Tongue (tissue), 2 donors: ENCODE measurements around the gene TTC14. TPM values are rescaled to one million over a fixed set of nuclear protein-coding genes. Genes with fewer than 3 reads are reported as not detected.
"Not testable (repeated sequence)": the region's sequence is repeated elsewhere in the genome, so short reads cannot be mapped to it uniquely, and the experiment has no call there.

ENCODE experiments used
- DNase-seq: peaks from one replicate; pipeline ENCODE4 v3.0.0-alpha.2; 2015
- total RNA-seq: library from RNA; depleted of rRNA; stranded (reverse); fragments of >200 nt; gene quantifications from one replicate; pipeline ENCODE4 v1.2.3, GENCODE V29; 2014

The TTC14 gene, protein sequence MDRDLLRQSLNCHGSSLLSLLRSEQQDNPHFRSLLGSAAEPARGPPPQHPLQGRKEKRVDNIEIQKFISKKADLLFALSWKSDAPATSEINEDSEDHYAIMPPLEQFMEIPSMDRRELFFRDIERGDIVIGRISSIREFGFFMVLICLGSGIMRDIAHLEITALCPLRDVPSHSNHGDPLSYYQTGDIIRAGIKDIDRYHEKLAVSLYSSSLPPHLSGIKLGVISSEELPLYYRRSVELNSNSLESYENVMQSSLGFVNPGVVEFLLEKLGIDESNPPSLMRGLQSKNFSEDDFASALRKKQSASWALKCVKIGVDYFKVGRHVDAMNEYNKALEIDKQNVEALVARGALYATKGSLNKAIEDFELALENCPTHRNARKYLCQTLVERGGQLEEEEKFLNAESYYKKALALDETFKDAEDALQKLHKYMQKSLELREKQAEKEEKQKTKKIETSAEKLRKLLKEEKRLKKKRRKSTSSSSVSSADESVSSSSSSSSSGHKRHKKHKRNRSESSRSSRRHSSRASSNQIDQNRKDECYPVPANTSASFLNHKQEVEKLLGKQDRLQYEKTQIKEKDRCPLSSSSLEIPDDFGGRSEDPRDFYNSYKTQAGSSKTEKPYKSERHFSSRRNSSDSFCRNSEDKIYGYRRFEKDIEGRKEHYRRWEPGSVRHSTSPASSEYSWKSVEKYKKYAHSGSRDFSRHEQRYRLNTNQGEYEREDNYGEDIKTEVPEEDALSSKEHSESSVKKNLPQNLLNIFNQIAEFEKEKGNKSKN
- 51.1 TPM for total RNA-seq

DNA sequence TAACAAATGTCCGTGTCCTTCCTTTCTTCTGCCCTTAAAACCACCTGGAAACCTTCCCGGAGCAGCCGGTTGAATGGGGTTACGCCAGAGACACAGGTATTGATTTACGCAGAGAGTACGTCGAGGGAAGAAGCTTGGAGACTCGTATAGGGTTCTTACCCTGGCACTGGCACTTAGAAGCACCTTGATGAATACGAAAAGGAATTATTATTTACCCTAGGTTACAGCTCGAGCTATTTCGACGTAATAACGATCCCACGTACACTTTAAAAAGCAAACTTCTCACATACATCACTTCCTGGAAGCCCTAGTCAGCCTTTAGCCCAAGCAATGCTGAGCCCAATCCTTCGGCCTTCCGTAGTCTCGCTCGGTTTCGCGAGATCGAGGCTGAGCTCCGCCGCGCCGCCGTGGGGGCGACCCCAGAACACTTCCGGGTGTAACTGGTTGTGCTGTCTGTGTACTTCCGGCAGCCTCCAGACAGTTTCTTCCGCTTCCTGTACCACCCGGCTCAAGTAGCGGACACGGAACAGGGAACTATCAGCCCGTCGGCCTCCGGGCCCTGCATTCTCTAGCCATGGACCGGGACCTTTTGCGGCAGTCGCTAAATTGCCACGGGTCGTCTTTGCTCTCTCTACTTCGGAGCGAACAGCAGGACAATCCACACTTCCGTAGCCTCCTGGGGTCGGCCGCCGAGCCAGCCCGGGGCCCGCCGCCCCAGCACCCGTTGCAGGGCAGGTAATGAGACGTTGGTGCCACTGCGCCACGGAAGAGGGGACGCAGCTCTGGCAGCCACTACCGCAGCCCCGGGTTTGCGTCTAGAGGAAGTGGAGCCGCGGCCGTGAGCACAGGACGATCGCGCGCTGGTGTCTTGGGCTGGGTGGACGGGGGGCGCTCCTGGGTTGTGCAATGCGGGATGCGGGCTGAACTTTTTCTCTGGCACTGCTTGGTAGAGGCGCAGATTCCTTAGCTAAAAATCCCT, at the start of gene TTC14:
TSS of gene TTC14 (plus strand) at position 476 of the 979 bp plus-strand sequence. CDS start at position 575, 99 bp downstream.
- DNase-seq: peak; percentile 96

DNA sequence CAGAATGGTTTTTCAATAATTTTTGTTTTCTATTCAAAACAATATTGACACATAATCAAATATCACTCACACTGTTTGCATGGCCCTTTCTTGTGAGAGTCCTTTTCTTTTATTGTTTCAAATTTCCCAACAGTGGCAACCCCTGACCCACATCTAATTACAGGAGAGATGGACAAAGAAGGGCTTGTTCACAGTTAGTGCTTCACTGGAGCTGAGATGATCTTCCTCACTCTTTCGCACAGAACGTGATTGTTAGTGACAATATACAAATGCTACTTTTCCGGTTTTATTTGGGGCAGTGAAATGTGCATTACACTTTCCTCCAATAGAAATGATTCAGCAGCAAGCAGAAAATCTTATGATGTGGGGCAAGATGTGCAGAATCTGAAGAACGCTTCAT, 38.6 kb upstream of the TTC14 start:
- DNase-seq: no peak

DNA sequence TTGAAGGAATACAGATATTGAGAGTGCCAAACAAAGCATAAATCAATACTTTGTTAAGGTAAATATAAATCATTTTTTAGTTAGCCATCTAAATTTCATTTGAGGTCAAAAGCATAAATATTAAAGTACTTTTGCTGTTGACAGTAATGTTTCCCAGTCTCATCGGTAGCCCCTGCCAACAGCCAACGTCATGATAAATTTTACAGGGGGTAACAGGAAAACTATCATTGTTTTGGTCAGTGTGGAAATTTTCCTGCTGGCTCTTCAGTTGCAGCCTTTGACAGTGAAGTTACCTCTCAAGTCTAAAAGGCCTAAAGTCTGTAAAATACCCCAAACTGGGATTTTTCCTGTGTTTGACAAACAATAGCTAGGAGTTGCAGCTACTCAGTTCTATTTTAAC, 37.3 kb upstream of the TTC14 start:
- no peak for DNase-seq

DNA sequence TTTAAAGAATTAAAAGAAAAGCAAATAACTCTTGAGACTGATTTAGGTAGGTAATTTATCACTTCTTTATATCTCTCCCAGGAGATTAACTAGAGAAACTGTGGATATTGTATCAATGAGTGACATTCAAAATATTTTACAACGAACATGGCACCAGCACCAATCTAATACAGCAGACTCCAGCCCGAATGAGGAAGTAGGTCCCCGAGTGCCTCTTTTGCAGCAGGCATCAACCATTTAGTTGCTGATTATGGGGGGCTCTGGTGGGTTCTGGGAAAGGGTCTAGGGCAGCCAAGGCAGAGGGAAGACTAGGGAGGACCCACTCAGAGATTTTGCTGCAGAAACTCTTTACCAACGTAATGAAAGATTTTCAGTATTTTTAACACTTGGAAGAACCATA, 31.7 kb upstream of the TTC14 start:
- DNase-seq: no peak

DNA sequence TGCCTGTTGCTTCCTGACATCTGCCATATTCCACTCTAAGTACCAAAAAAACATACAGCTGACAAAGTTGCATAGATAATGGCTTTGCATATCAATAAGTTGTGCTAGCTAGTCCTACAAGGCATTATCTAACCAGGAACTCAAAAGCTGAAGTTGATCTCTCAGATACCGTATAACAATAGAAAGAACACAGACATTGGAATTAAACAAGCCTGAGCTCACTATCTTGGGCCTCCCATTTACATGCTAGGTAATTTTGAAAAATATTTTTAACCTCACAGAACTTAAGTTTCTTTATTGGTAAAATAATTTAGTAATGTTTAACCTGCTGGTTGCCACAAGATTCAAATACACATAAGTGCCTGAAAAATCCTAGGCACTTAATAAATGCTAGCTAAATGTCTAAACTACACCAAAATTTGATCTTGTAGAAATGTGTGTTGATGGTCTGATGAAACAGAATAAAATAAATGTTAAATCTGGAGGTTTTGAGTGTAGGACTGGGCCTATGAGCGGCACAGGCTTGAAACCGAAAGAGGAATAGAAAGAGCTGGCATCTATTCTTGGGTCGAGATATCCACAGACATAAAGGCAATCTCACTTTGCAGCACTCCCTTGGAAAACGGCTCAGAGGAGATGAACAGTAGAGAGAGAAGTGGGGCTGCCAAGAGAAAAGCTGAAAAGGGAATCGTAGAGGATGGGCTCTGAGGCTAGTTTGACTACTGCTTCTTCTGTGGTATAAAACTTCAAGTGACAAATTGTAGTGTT, 29.9 kb upstream of the TTC14 start:
- no peak for DNase-seq

DNA sequence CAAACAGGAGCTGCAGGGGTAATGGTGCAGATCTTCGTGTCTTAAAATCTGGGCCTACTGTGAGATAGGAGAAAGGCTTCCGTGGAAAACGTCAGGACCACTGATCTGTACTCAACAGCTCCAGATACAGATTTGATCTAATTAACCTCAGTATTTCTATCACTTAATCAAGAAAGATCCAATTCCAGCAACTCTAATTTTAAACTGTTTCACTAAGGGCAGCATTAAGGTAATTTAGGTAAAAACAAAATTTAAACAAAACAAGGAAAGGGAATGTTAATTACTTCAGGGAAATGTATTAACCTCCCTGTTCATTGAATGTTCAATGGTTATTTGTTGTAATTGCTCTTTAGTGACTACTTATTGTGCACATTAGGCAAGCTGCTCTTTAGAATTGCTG, 26.4 kb upstream of the TTC14 start:
- no peak for DNase-seq

DNA sequence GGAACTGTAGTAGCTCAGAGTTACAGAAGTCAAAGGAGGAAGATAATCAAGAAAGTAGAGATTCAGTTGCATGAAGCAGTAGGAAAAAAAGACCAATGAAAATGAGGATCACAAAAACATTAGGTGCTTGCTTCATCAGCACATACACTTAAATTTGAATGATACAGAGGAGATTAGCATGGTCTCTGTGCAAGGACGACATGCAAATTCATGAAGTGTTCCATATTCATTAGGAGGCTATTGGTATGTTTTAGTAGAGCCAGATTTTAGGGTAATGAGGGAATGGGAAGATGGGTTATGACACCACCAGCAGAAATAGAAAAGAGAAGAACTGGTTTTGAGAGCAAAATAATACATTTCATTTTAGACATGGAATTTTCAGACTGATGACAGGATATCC, 21.0 kb upstream of the TTC14 start:
- DNase-seq: no peak

DNA sequence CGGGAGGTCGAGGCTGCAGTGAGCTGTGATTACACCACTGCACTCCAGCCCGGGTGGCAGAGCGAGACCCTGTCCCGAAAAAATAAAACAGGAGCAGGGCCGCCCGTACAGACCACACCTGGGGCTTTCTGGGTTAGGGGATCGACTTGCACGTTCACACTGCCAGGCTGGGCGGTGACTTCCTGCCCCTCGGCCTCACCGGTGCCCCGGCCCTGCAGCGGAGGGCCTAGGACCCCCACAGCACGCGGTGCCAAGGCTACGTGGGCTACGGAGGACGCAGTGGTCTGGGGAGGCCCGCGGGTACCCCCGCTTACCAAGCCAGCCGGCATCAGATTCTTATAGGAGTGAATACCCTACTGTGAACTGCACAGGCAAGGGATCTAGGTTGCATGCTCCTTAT, 11.6 kb upstream of the TTC14 start:
- no peak for DNase-seq

DNA sequence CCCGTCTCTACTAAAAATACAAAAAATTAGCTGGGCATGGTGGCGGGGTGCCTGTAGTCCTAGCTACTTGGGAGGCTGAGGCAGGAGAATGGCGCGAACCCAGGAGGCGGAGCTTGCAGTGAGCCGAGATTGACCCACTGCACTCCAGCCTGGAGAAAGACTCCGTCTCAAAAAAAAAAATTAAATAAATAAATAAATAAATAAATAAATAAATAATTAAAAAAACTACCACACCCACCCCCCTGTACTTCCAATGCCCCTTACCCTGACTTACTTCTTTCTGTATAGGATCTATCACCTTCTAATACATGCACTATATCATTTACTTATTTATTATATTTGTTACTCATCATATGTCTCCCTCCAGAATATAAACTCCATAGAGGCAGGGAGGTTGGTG, 8.3 kb upstream of the TTC14 start:
- DNase-seq: not testable (repeated sequence)

DNA sequence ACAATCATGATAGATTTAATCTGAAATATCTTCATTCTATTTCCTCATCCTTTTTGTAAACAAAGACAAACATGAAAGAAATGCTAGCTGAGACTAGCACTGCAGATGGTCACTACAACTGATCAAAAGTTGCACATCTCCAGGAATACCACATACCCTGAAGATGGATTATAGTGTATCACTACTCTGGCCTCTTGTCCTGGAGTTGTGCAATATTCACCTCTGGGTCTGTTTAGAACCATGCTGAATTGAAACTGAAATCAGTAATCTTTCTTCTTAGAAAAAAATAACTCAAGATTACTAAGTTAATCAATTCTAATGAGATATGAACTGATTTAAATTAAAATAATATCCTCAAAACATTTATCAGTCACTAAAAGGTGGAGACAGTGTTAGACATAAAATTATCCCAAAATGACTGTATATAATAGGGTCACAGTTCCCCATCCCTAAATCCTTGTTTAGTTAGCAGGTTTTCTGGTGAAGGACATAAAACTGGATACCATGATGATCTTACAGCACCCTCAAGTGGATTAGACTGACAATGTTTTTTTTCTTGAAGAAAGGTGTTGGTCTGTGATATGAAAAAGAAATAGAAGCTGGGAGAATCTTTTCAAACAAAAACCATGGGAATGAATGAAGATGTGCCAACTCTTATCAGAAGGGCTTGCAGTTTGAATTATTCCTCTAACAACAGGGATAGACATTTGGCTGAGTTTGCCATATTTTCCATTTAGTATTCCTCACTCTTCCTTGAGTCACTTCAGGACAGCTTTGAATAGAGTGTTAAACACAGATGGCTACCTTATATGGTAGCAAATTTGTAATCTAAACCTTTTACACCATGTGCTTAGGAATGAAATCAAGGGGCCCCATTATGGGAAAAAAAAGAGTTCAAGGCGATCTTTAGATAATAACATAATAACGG, 7.1 kb upstream of the TTC14 start:
- peak; percentile 14 for DNase-seq

DNA sequence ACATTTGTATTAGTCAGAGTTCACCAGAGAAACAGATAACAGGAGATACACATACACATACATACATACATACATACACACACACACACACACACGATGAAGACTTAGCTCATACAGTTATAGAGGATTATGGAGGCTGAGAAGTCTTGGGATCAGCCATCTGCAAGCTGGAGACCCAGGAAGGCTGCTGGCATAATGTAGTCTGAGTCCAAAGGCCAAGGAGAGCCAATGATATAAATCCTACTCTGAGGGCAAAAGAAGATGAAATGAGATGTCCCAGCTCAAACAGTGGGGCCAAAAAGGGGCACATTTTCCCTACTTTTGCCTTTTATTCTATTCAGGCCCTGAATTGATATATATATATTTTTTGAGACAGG, 6.4 kb upstream of the TTC14 start:
- DNase-seq: no peak

DNA sequence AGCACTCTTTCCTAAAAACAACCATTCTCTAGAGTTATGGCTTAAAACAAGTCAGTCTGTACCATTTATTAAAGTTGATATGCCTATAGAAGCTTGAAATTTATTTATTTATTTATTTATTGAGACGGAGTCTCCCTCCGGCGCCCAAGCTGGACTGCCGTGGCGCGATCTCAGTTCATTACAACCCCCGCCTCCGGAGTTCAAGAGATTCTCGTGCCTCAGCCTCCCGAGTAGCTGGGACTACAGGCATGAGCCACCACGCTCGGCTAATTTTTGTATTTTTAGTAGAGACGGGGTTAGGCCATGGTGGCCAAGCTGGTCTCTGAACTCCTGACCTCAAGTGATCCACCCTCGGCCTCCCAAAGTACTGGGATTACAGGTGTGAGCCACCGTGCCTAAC, 1.5 kb upstream of the TTC14 start:
- DNase-seq: no peak

DNA sequence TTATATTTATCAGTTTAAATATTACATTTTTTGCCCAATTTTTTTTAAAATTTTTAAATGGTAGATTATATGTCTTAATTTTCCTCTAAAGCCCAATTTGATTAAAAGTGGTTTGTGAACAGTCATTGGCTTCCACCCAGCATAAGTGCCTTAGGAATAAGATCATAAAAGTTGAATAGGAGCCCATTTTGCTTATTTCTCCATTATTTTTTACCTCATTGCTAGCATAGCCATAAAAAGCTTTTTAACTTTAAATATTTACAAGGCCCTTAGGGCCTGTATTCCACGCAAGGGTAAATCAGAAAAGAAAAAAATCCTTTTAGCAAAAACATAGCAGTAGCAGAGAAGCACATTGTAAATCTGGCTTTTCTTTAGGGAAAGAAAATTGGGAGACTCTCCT, 9.0 kb downstream of the TTC14 start:
- DNase-seq: no peak

DNA sequence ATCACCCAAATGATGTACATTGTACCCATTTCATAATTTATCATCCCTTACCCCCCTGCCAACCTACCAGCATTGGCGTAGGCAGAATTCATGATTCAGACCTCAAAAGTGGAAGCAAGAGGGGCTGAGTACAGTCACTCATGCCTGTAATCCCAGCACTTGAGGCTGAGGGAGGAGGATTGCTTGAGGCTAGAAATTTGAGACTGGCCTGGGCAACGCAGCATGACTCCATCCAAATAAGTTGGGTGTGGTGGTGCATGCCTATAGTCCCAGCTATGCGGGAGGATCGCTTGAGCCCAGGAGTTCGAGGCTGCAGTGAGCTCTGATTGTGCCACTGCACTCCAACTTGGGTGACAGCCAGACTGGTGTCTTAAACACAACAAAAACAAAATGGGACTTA, 10.4 kb downstream of the TTC14 start:
- no peak for DNase-seq

DNA sequence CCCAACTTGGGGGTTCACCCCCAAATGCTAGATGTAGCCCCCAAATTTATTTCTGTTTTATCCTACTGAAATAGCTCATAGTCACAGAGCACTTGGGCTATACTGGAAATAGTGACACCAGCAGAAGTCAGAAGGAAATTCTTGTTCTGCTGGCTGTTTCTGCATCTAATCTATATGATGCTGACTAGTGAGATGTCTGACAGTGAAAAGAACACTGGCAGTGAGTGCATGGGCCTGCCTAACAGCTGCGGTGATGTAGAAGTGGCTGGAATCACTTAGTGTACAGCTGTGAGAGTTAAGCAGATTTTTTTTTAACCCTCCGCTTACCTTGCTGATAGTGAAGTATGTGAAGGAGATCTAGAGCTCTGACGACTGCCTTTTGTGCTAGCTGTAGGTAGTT, 14.0 kb downstream of the TTC14 start:
- DNase-seq: peak; percentile 32

DNA sequence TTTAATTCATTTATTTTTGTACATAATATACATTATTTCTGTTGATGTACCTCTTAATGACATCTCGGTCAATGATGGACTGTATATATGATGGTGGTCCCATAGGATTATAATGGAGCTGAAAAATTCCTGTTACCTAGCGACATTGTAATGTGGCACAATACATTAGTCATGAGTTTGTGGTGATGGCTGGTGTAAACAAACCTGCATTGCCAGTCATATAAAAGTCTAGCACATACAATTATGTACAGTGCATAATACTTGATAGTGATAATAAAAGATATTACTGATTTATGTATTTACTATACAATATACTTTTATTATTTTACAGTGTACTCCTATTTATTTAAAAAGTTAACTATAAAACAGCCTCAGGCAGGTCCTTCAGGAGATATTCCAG, 15.1 kb downstream of the TTC14 start:
- no peak for DNase-seq

DNA sequence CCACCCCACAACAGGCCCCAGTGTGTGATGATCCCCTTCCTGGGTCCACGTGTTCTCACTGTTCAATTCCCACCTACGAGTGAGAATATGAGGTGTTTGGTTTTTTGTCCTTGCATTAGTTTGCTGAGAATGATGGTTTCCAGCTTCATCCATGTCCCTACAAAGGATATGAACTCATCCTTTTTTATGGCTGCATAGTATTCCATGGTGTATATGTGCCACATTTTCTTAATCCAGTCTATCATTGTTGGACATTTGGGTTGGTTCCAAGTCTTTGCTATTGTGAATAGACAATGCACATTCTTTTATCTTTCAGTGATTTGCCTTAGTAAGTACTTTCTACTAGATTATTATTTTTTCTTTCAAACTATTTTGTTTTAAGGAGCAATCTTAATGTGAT, 16.6 kb downstream of the TTC14 start:
- not testable (repeated sequence) for DNase-seq

DNA sequence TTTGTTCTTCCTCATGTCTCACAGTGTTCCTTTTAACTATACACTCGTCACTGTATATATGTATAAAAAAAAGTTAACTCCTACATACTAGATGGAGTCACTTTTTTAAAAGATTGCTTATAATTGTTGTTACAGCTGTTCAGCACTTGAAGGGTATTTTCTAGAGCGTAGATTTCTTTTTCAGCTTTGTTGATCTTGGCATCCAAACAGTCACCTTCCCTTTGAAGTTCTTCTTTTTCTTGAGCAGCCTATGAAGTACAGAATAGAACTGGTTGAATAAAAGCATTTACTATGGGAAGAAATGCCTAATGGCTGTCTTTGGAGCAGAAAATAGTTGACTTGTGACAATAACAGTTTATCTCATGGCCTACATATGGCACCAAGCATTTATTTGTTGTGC, 17.8 kb downstream of the TTC14 start:
- DNase-seq: no peak

DNA sequence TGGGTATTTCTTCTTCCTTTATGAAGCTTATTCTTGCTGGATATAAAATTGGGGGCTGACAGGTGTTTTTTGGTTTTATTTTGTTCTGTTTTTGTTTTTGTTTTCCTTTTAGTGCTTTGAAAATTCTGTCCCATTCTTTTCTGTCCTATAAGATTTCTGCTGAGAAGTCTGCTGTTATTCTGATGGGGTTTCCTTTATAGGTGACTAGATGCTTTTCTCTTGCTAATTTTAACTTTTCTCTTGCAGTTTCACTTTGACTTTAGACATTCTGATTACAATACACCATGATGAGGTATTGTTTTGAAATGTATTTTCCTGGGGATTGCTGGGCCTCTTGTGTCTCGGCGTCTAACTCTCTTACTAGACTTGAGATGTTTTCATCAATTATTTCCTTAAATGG, 22.8 kb downstream of the TTC14 start:
- DNase-seq: no peak

DNA sequence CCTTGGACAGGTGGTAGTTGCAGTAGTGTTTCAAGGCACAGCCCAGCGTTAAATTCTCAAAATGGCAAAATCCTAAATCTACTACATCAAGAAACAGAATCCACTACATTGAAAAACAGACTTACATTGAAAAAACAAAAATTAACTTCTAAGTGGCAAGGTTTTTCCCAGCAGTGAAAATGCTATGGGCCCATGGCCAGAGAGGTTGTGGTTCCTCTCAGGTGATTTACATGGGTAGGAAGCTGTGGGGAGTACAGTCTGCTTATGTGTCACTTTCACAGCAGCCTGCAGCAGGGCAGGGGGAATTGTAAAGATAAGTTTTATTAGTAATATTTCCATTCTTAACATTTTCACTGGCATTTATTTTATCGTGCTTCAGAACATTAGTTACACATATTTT, 24.9 kb downstream of the TTC14 start:
- DNase-seq: no peak

DNA sequence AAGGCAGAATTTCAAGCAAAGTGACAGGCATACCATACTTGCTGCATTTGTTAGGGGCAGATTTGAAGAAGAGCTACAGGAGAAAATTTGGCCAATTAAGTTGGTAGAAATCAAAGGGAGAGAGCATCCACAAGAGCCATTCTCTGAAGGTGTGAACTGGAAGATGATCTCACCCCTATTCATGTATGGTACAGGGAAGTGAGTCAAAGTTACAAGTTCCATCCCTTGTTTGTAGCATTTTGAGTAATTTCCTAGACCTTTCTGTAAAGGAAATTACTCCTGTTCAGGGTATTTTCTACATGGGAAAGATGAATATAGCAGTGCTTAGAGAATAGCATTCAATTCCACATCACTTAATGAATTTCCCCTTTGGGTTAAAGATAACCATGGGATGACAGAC, 28.4 kb downstream of the TTC14 start:
- no peak for DNase-seq
